PC-3 (cell line): ENCODE measurements around the gene ZMYND19.
"Not testable (repeated sequence)": the region's sequence is repeated elsewhere in the genome, so short reads cannot be mapped to it uniquely, and the experiment has no call there.

Experiments used
- CTCF ChIP-seq: fragments of 300-600 bp; sonication (generic); conservative IDR thresholded peaks from 2 replicates; pipeline ENCODE4 v1.5.1; 2017; ENCODE audit warnings: antibody characterized with exemption, low read depth, mild to moderate bottlenecking, low read length
- EZH2 ChIP-seq: fragments of 300-600 bp; sonication (generic); IDR thresholded peaks from one replicate; pipeline ENCODE4 v1.6.1; 2017; ENCODE audit warnings: antibody characterized with exemption, mild to moderate bottlenecking, low read length; ENCODE audit not compliant: unreplicated experiment
- EZH2phosphoT487 ChIP-seq: fragments of 300-600 bp; sonication (generic); IDR thresholded peaks from 2 replicates; pipeline ENCODE4 v1.6.1; 2018; ENCODE audit warnings: mild to moderate bottlenecking, antibody characterized with exemption, low read length, borderline replicate concordance

GRCh38 chr9:137553654-137554053 lies 36.7 kb downstream of the ZMYND19 start:
- TF ChIP-seq CTCF, EZH2, EZH2phosphoT487: not testable (repeated sequence)
